HepG2 (cell line): ENCODE results near the gene GRIK5. TPM values are rescaled to one million over a fixed set of nuclear protein-coding genes. Genes with fewer than 3 reads are reported as not detected.

Experiments
- ARNT ChIP-seq: fragments of 450-650 bp; IDR thresholded peaks from 2 replicates; pipeline ENCODE4 v1.6.1; 2017
- ATM ChIP-seq: fragments of 450-650 bp; IDR thresholded peaks from 2 replicates; pipeline ENCODE4 v1.7.1; 2017; ENCODE audit warnings: mild to moderate bottlenecking, borderline replicate concordance
- CHD2 ChIP-seq: IDR thresholded peaks from 2 replicates; pipeline ENCODE4 v1.6.1; 2011; ENCODE audit warnings: low read depth, low read length, improper control_type of control experiment
- CSRNP2 ChIP-seq: sonication (generic); formaldehyde crosslinking; conservative IDR thresholded peaks from 2 replicates; pipeline ENCODE4 v1.8.0; 2022; ENCODE audit warnings: low read depth, missing genetic modification reagents
- DMAP1 ChIP-seq: IDR thresholded peaks from 2 replicates; pipeline ENCODE4 v1.6.1; 2016
- HCFC1 ChIP-seq: fragments of 150-350 bp; IDR thresholded peaks from 2 replicates; pipeline ENCODE4 v1.6.1; 2014; ENCODE audit warnings: low read depth, low read length
- MAZ ChIP-seq, 2 experiments: sonication (generic) in 1 of 2; formaldehyde crosslinking in 1 of 2; IDR thresholded peaks; 2 replicates each; pipeline versions ENCODE4 v1.5.0 to v1.6.1; 2012 to 2020; ENCODE audit warnings: low read depth in 2 of 2, mild to moderate bottlenecking in 2 of 2, borderline replicate concordance in 1 of 2, improper control_type of control experiment in 1 of 2, low read length in 1 of 2, missing genetic modification reagents in 1 of 2, moderate library complexity in 1 of 2
- MBD4 ChIP-seq: IDR thresholded peaks from 2 replicates; pipeline ENCODE4 v1.6.1; 2012; ENCODE audit warnings: low read length, inconsistent platforms, borderline replicate concordance
- MTA3 ChIP-seq: sonication (generic); formaldehyde crosslinking; IDR thresholded peaks from 2 replicates; pipeline ENCODE4 v1.4.0; 2020; ENCODE audit warnings: missing genetic modification reagents
- MXD4 ChIP-seq: IDR thresholded peaks from 2 replicates; pipeline ENCODE4 v1.6.1; 2016; ENCODE audit warnings: mild to moderate bottlenecking, missing biosample characterization, missing genetic modification reagents
- STAG1 ChIP-seq: sonication (generic); formaldehyde crosslinking; IDR thresholded peaks from 2 replicates; pipeline ENCODE4 v1.4.0; 2020; ENCODE audit warnings: missing genetic modification reagents
- THYN1 ChIP-seq: sonication (generic); formaldehyde crosslinking; IDR thresholded peaks from 2 replicates; pipeline ENCODE4 v1.8.1; 2023; ENCODE audit warnings: low read depth, mild to moderate bottlenecking, moderate library complexity, missing genetic modification reagents, borderline replicate concordance
- ZBTB21 ChIP-seq: sonication (generic); formaldehyde crosslinking; IDR thresholded peaks from 2 replicates; pipeline ENCODE4 v1.4.0; 2020; ENCODE audit warnings: missing genetic modification reagents
- ZBTB7A ChIP-seq: sonication (generic); formaldehyde crosslinking; IDR thresholded peaks from 2 replicates; pipeline ENCODE4 v1.8.0; 2022; ENCODE audit warnings: mild to moderate bottlenecking, missing genetic modification reagents
- ZNF205 ChIP-seq: IDR thresholded peaks from 2 replicates; pipeline ENCODE4 v1.6.1; 2018; ENCODE audit warnings: missing biosample characterization, missing genetic modification reagents
- ZNF264 ChIP-seq: sonication (generic); formaldehyde crosslinking; IDR thresholded peaks from 2 replicates; pipeline ENCODE4 v1.4.0; 2020; ENCODE audit warnings: missing genetic modification reagents
- ZNF329 ChIP-seq: sonication (generic); formaldehyde crosslinking; IDR thresholded peaks from 2 replicates; pipeline ENCODE4 v1.9.0; 2021; ENCODE audit warnings: low read depth, mild to moderate bottlenecking, missing genetic modification reagents
- ZNF432 ChIP-seq: sonication (generic); formaldehyde crosslinking; IDR thresholded peaks from 2 replicates; pipeline ENCODE4 v1.5.0; 2020; ENCODE audit warnings: missing genetic modification reagents, mild to moderate bottlenecking, borderline replicate concordance
- ZNF556 ChIP-seq: sonication (generic); formaldehyde crosslinking; IDR thresholded peaks from 2 replicates; pipeline ENCODE4 v1.4.0; 2020; ENCODE audit warnings: mild to moderate bottlenecking, missing genetic modification reagents, borderline replicate concordance
- ZNF720 ChIP-seq: sonication (generic); formaldehyde crosslinking; IDR thresholded peaks from 2 replicates; pipeline ENCODE4 v1.4.0; 2020; ENCODE audit warnings: missing genetic modification reagents
- ZNF749 ChIP-seq: sonication (generic); formaldehyde crosslinking; IDR thresholded peaks from 2 replicates; pipeline ENCODE4 v1.8.0; 2022; ENCODE audit warnings: mild to moderate bottlenecking, missing genetic modification reagents, moderate library complexity, borderline replicate concordance
- ZNF776 ChIP-seq: sonication (generic); formaldehyde crosslinking; IDR thresholded peaks from 2 replicates; pipeline ENCODE4 v1.4.0; 2020; ENCODE audit warnings: mild to moderate bottlenecking, missing genetic modification reagents
- polyA plus RNA-seq, 8 experiments: library from polyadenylated mRNA; depleted of rRNA in 3 of 8; stranded (reverse) in 7 of 8; unstranded in 1 of 8; fragments of >200 nt; fragmentation: Illumina TruSeq in 4 of 8; extraction: Trizol in 4 of 8; gene quantifications; 2 replicates each; pipeline versions ENCODE4 v1.2.1 to v1.2.3, GENCODE V29; 2011 to 2016; ENCODE audit warnings: low read depth in 4 of 8, missing spikeins in 1 of 8, mixed read lengths in 1 of 8; ENCODE audit not compliant: insufficient read depth in 1 of 8
- total RNA-seq, 5 experiments: library from RNA; depleted of rRNA; stranded (reverse); fragments of >200 nt; fragmentation: Illumina TruSeq; extraction: Trizol; gene quantifications; 2 replicates each; pipeline ENCODE4 v1.2.3, GENCODE V29; 2016; ENCODE audit warnings: low read depth in 1 of 5
- TF ChIP-seq, protein P1 (sequence below): sonication (generic); formaldehyde crosslinking; IDR thresholded peaks from 2 replicates; pipeline ENCODE4 v1.8.1; 2023; ENCODE audit warnings: missing genetic modification reagents, mild to moderate bottlenecking, borderline replicate concordance

Gene GRIK5
- total and polyA plus RNA-seq, 2 of the 13 experiments (the other 11 are each of a cell fraction or from before 2014, with no cell fraction given), result not detected

DNA sequence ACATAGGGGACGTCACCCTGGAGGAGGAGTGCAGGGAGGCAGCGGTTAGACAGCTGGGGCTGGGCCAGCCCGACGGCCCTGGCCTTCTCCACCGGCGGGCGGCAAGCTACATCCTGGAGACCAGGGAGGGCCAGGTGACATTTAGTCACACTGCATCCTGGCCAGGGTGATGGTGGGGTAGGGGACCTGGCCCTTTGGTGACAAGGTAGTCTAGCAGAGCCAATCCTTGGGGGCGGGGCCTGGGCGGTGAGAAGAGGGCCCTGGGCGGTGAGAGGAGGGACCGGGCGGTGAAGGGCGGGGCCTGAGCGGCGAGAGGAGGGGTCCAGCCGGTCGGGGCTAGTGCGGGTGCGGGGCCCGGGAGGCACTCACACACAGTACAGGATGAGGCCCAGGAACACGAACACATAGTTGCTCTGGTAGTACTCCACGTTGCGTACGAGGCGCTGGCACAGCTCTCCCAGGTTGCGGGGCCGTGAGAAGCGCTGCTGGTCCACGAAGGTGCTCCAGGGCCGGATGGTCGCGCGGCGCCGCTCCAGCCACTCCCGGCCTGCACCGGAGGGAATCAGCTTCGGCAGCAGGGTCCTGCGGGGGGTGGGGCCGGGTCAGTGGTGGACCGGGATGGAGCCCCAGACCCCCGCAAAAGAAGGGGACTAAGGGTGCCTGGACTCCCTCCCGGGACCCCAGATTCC, 111.5 kb downstream of the GRIK5 start (continued):
- no peak for TF ChIP-seq ZNF205
- TF ChIP-seq ZNF776 (CRISPR knock-in tag), result no peak
- no peak for TF ChIP-seq ATM
- TF ChIP-seq, protein P1, sequence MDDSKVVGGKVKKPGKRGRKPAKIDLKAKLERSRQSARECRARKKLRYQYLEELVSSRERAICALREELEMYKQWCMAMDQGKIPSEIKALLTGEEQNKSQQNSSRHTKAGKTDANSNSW (CRISPR knock-in tag), result no peak
- no peak for TF ChIP-seq ZNF749 (CRISPR knock-in tag)
- no peak for TF ChIP-seq DMAP1 (CRISPR knock-in tag)
- TF ChIP-seq ZNF720 (CRISPR knock-in tag), result no peak
- TF ChIP-seq CHD2, result no peak
- TF ChIP-seq STAG1 (CRISPR knock-in tag), result no peak
- no peak for TF ChIP-seq CSRNP2 (CRISPR knock-in tag)
- no peak for TF ChIP-seq MBD4
- TF ChIP-seq MAZ (IDR thresholded peaks at IDR 0.05; ENCODE audit: borderline replicate concordance, low read depth, low read length), result 0 out of 2 replicates have a peak, but pooled peaks have one; percentile 30
- TF ChIP-seq MAZ (CRISPR knock-in tag; IDR thresholded peaks at IDR 0.05; ENCODE audit: low read depth), result 0 out of 2 replicates have a peak, but pooled peaks have one; percentile 29
- no peak for TF ChIP-seq ARNT
- TF ChIP-seq MXD4 (CRISPR knock-in tag), result peak; percentile 44
- no peak for TF ChIP-seq ZNF264
- TF ChIP-seq ZNF329 (CRISPR knock-in tag), result 0 out of 2 replicates have a peak, but pooled peaks have one; percentile 9
- no peak for TF ChIP-seq ZNF432 (CRISPR knock-in tag)
- peak; percentile 32; the same call in 1 of the 2 replicates for TF ChIP-seq ZBTB7A
- TF ChIP-seq ZNF556 (CRISPR knock-in tag), result no peak
- no peak for TF ChIP-seq THYN1 (CRISPR knock-in tag)
- TF ChIP-seq ZBTB21 (CRISPR knock-in tag), result no peak
- TF ChIP-seq HCFC1, result no peak
- TF ChIP-seq MTA3, result no peak
